ENCODE results near the gene CYP11A1.

GRCh38 chr15:74368121-74368520 is 675 bp upstream of the CYP11A1 start:
- TF ChIP-seq CTCF (IDR thresholded peaks at IDR 0.05) = no peak
- TF ChIP-seq POLR2A (IDR thresholded peaks at IDR 0.05) = no peak

Data from testis (tissue), 2 donors.